ENCODE results near the gene TAS1R1.

GRCh38 chr1:6534248-6534822 lies 20.8 kb upstream of the TAS1R1 start:
- no peak for TF ChIP-seq CTCF (IDR thresholded peaks at IDR 0.05; ENCODE audit: insufficient read depth, low read length, poor library complexity, severe bottlenecking)
- TF ChIP-seq EZH2phosphoT487 (conservative IDR thresholded peaks at IDR 0.05; ENCODE audit: low read length), result no peak
